ENCODE results near the gene AKAP8L. TPM values are rescaled to one million over a fixed set of nuclear protein-coding genes. Genes with fewer than 3 reads are reported as not detected.

AKAP8L gene
- polyA plus RNA-seq, 1 experiment = 30.4 TPM

- H3K9me3 ChIP-seq (ENCODE audit: control insufficient read depth, insufficient read depth, low read length) = no peaks in the 10 kb centered on the region; the same call in 1 of the 2 replicates
- TF ChIP-seq CTCF (IDR thresholded peaks at IDR 0.05; ENCODE audit: low read depth, low read length) = no peak
- H3K27me3 ChIP-seq (ENCODE audit: control insufficient read depth, insufficient read depth, low read length) = no peaks in the 10 kb centered on the region
- H3K27ac ChIP-seq (ENCODE audit: low read depth, low read length) = peak within 1 kb of the TSS; percentile 91
- peak; percentile 96 for DNase-seq (ENCODE audit: low read depth, low spot score)
- peak within 1 kb of the TSS; percentile 99 for H3K4me3 ChIP-seq (ENCODE audit: low read depth, low read length)
- ChIA-PET POLR2A (interaction anchor here (0.6 to 3.0 kb wide), 16 partner anchors 9 to 1397 kb away, joined by 3 to 25 read pairs (median 4); partner anchors contain the start of genes AKAP8L and BRD4), CTCF (interaction anchor here (0.6 to 1.7 kb wide), 5 partner anchors 13 to 288 kb away, joined by 3 to 5 read pairs (median 3); partner anchors contain the start of gene AKAP8L)
Observed at GRCh38 chr19:15379083-15379998, 39.4 kb downstream of the AKAP8L start, which contains the start of gene AKAP8. AKAP8 (minus strand) TSS chr19:15379787; CDS start chr19:15379731, 56 bp downstream.

- peak overlapping the region; percentile 91 for H3K27ac ChIP-seq (ENCODE audit: low read depth, low read length)
- ChIA-PET POLR2A (interaction anchor here (0.6 to 3.0 kb wide), 15 partner anchors 8 to 242 kb away, joined by 3 to 25 read pairs (median 3); partner anchors contain the start of genes AKAP8L and BRD4), CTCF (interaction anchor here (0.6 to 1.7 kb wide), 4 partner anchors 40 to 287 kb away, joined by 3 to 5 read pairs (median 4); partner anchors contain the start of gene AKAP8L)
- H3K9me3 ChIP-seq (ENCODE audit: control insufficient read depth, insufficient read depth, low read length) = no peaks in the 10 kb centered on the region; the same call in 1 of the 2 replicates
- no peak for TF ChIP-seq CTCF (IDR thresholded peaks at IDR 0.05; ENCODE audit: low read depth, low read length)
- H3K4me3 ChIP-seq (ENCODE audit: low read depth, low read length) = peak overlapping the region; percentile 99
- no peaks in the 10 kb centered on the region for H3K27me3 ChIP-seq (ENCODE audit: control insufficient read depth, insufficient read depth, low read length)
- DNase-seq (ENCODE audit: low read depth, low spot score) = no peak
Observed at GRCh38 chr19:15378534-15379082, 40.2 kb downstream of the AKAP8L start.

- Histone ChIP-seq H3K9me3 (ENCODE audit: control insufficient read depth, insufficient read depth, low read length) (no peaks in the 10 kb centered on the region; the same call in 1 of the 2 replicates), H3K4me3 (ENCODE audit: low read depth, low read length) (no peak overlapping the region), H3K27me3 (ENCODE audit: control insufficient read depth, insufficient read depth, low read length) (no peaks in the 10 kb centered on the region), H3K27ac (ENCODE audit: low read depth, low read length) (no peak overlapping the region)
- CTCF ChIA-PET = interaction anchor here (0.7 kb wide), 1 partner anchor 41 kb away, joined by 3 read pairs; no protein-coding TSS in a partner anchor
- no peak for DNase-seq (ENCODE audit: low read depth, low spot score)
- TF ChIP-seq CTCF (IDR thresholded peaks at IDR 0.05; ENCODE audit: low read depth, low read length) = no peak
- POLR2A ChIA-PET = interaction anchor here (0.6 kb wide), 1 partner anchor 187 kb away, joined by 4 read pairs; no protein-coding TSS in a partner anchor
Observed at GRCh38 chr19:15374796-15375440, 43.9 kb downstream of the AKAP8L start.

- no peaks in the 10 kb centered on the region; the same call in 1 of the 2 replicates for H3K9me3 ChIP-seq (ENCODE audit: control insufficient read depth, insufficient read depth, low read length)
- H3K27ac ChIP-seq (ENCODE audit: low read depth, low read length) = no peak overlapping the region
- DNase-seq (ENCODE audit: low read depth, low spot score) = no peak
- H3K27me3 ChIP-seq (ENCODE audit: control insufficient read depth, insufficient read depth, low read length) = no peaks in the 10 kb centered on the region
- CTCF ChIA-PET = no interaction called here
- no peak for TF ChIP-seq CTCF (IDR thresholded peaks at IDR 0.05; ENCODE audit: low read depth, low read length)
- no peak overlapping the region for H3K4me3 ChIP-seq (ENCODE audit: low read depth, low read length)
- POLR2A ChIA-PET = interaction anchor here (0.6 kb wide), 1 partner anchor 188 kb away, joined by 4 read pairs; no protein-coding TSS in a partner anchor
Observed at GRCh38 chr19:15374105-15374651, 44.6 kb downstream of the AKAP8L start.

Measured in AG04450 (cell line).